Neural cell (in vitro differentiated cells): ENCODE results near the gene GUCA2B. TPM values are rescaled to one million over a fixed set of nuclear protein-coding genes. Genes with fewer than 3 reads are reported as not detected.

Experiments used
- H2AFZ ChIP-seq: fragments of 200-600, 300-800 bp; sonication (generic), shearing (Covaris generic); 2 replicates; pipeline ENCODE4 v1.6.0; 2014; ENCODE audit warnings: low read depth, mild to moderate bottlenecking, antibody characterized with exemption, low read length, moderate library complexity
- H3F3A ChIP-seq: fragments of 200-600 bp; shearing (Covaris generic); 2 replicates; pipeline ENCODE4 v1.6.1; 2016; ENCODE audit warnings: mild to moderate bottlenecking, moderate library complexity, mixed read lengths, antibody characterized with exemption, low read length; ENCODE audit not compliant: insufficient read depth, poor library complexity, severe bottlenecking
- H3K27ac ChIP-seq: fragments of 200-600, 300-800 bp; sonication (generic), shearing (Covaris generic); 2 replicates; pipeline ENCODE4 v1.5.1; 2014; ENCODE audit warnings: mild to moderate bottlenecking, low read length, moderate library complexity
- H3K27me3 ChIP-seq: fragments of 300-800, 200-600 bp; sonication (generic), shearing (Covaris generic); 2 replicates; pipeline ENCODE4 v1.6.0; 2014; ENCODE audit warnings: mild to moderate bottlenecking, low read depth, low read length, moderate library complexity; ENCODE audit not compliant: insufficient read depth
- H3K36me3 ChIP-seq: fragments of 300-800, 200-600 bp; sonication (generic), shearing (Covaris generic); 2 replicates; pipeline ENCODE4 v1.5.1; 2014; ENCODE audit warnings: mild to moderate bottlenecking, antibody characterized with exemption, low read length, moderate library complexity; ENCODE audit not compliant: insufficient read depth
- H3K4me2 ChIP-seq: fragments of 300-800, 200-600 bp; sonication (generic), shearing (Covaris generic); 2 replicates; pipeline ENCODE4 v1.6.0; 2014; ENCODE audit warnings: mild to moderate bottlenecking, low read length
- H3K4me3 ChIP-seq: fragments of 300-800, 200-600 bp; sonication (generic), shearing (Covaris generic); 2 replicates; pipeline ENCODE4 v1.5.1; 2014; ENCODE audit warnings: mild to moderate bottlenecking, low read length, moderate library complexity
- H3K79me2 ChIP-seq: fragments of 200-600 bp; shearing (Covaris generic); replicated peaks from 2 replicates; pipeline ENCODE4 v1.6.0; 2014; ENCODE audit warnings: mild to moderate bottlenecking, low read length, moderate library complexity; ENCODE audit not compliant: insufficient read depth
- H3K9ac ChIP-seq: fragments of 300-800, 200-600 bp; sonication (generic), shearing (Covaris generic); 2 replicates; pipeline ENCODE4 v1.6.1; 2016; ENCODE audit warnings: mild to moderate bottlenecking, low read length, mixed read lengths
- H3K9me2 ChIP-seq: fragments of 200-600 bp; shearing (Covaris generic); 2 replicates; pipeline ENCODE4 v1.6.1; 2016; ENCODE audit warnings: mild to moderate bottlenecking, low read length, mixed read lengths; ENCODE audit not compliant: insufficient read depth
- H3K9me3 ChIP-seq: fragments of 200-600, 300-800 bp; sonication (generic), shearing (Covaris generic); 2 replicates; pipeline ENCODE4 v1.6.1; 2016; ENCODE audit warnings: mild to moderate bottlenecking, mixed run types, low read length, moderate library complexity, mixed read lengths
- H4K20me1 ChIP-seq: fragments of 200-600 bp; shearing (Covaris generic); 2 replicates; pipeline ENCODE4 v1.6.1; 2016; ENCODE audit warnings: mild to moderate bottlenecking, mixed run types; ENCODE audit not compliant: insufficient read depth
- EZH2 ChIP-seq: fragments of 200-600, 300-800 bp; shearing (Covaris generic), sonication (generic); IDR thresholded peaks from 2 replicates; pipeline ENCODE4 v1.6.1; 2014; ENCODE audit warnings: antibody characterized with exemption, low read length, borderline replicate concordance, mild to moderate bottlenecking; ENCODE audit not compliant: insufficient read depth, poor library complexity, severe bottlenecking
- MXI1 ChIP-seq: fragments of 450-650 bp; conservative IDR thresholded peaks from 2 replicates; pipeline ENCODE4 v1.6.1; 2014; ENCODE audit warnings: antibody characterized with exemption, mild to moderate bottlenecking; ENCODE audit not compliant: poor library complexity, severe bottlenecking
- POLR2AphosphoS5 ChIP-seq: IDR thresholded peaks from 2 replicates; pipeline ENCODE4 v1.6.1; 2012
- RAD21 ChIP-seq: fragments of 450-650 bp; conservative IDR thresholded peaks from 2 replicates; pipeline ENCODE4 v1.6.1; 2014; ENCODE audit warnings: antibody characterized with exemption, mild to moderate bottlenecking, moderate library complexity
- SMC3 ChIP-seq: fragments of 450-650 bp; conservative IDR thresholded peaks from 2 replicates; pipeline ENCODE4 v1.6.1; 2014; ENCODE audit warnings: antibody characterized with exemption, mild to moderate bottlenecking, moderate library complexity; ENCODE audit not compliant: poor library complexity
- TAF1 ChIP-seq: IDR thresholded peaks from 2 replicates; pipeline ENCODE4 v1.6.1; 2012; ENCODE audit warnings: low read depth
- polyA plus RNA-seq: library from polyadenylated mRNA; depleted of rRNA; stranded (reverse); fragments of >200 nt; gene quantifications from 2 replicates; pipeline ENCODE4 v1.2.3, GENCODE V29; 2014
- TF ChIP-seq, protein P1 (sequence below): fragments of 450-650 bp; IDR thresholded peaks from 2 replicates; pipeline ENCODE4 v1.5.1; 2014; ENCODE audit warnings: antibody characterized with exemption, mild to moderate bottlenecking, moderate library complexity; ENCODE audit not compliant: poor library complexity, severe bottlenecking

Gene GUCA2B
- polyA plus RNA-seq, 1 donor from 2014 or later = not detected

DNA sequence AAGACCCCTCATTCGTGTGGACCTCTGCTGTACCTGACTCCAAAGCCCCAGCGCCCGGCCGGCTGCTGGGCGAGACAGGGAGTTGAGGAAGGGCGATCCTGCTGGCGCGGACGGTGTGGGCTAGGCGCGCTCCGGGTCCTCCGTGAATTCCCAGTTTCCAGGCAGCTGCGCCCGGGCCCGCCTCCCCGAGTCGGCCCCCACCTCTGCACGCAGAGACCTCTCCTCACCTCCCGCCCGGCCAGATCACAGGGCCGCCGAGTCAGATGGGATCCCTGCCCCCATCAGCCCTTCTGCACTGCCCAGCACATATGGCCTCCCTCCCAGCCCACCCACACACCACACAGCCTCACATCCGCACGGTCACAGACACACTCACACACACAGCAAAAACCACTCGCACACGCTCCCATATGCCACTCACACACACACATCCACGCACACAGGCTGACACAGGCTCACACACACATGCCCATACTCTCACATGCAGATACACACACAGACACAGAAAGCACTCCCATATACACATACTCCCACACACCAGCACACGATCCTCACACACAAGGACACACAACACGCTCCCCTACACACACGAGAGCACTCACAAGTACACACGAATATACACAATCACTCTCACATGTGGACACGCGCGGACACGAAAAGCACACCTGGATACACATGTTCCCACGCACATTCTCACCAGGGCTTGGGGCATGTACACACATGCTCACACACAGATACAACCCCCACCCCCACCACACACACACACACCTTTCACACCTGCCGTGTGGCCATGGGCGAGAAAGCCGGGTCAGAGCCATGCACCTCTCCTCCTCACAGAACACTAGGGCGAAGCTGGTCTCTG lies 7.2 kb upstream of the GUCA2B start:
- Histone ChIP-seq H2AFZ (no peak overlapping the region), H3K27me3 (no peaks in the 10 kb centered on the region), H3K36me3 (no peaks in the 10 kb centered on the region), H3K9ac (no peak overlapping the region), H3K4me2 (no peak overlapping the region), H3K9me3 (no peaks in the 10 kb centered on the region), H3K9me2 (no peaks in the 10 kb centered on the region), H3K79me2 (no peaks in the 10 kb centered on the region), H3F3A (no peaks in the 10 kb centered on the region), H3K4me3 (no peak overlapping the region), H3K27ac (no peak overlapping the region), H4K20me1 (no peaks in the 10 kb centered on the region)
- TF ChIP-seq MXI1 = no peak
- TF ChIP-seq EZH2 = no peak
- no peak for TF ChIP-seq POLR2AphosphoS5
- TF ChIP-seq RAD21 = no peak
- TF ChIP-seq, protein P1, sequence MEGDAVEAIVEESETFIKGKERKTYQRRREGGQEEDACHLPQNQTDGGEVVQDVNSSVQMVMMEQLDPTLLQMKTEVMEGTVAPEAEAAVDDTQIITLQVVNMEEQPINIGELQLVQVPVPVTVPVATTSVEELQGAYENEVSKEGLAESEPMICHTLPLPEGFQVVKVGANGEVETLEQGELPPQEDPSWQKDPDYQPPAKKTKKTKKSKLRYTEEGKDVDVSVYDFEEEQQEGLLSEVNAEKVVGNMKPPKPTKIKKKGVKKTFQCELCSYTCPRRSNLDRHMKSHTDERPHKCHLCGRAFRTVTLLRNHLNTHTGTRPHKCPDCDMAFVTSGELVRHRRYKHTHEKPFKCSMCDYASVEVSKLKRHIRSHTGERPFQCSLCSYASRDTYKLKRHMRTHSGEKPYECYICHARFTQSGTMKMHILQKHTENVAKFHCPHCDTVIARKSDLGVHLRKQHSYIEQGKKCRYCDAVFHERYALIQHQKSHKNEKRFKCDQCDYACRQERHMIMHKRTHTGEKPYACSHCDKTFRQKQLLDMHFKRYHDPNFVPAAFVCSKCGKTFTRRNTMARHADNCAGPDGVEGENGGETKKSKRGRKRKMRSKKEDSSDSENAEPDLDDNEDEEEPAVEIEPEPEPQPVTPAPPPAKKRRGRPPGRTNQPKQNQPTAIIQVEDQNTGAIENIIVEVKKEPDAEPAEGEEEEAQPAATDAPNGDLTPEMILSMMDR = no peak
- no peak for TF ChIP-seq SMC3
- no peak for TF ChIP-seq TAF1

GRCh38 chr1:42146626-42147320 lies 6.4 kb upstream of the GUCA2B start:
- H3K36me3 ChIP-seq = no peaks in the 10 kb centered on the region
- no peak overlapping the region for H3K4me2 ChIP-seq
- H2AFZ ChIP-seq = no peak overlapping the region
- no peak for TF ChIP-seq POLR2AphosphoS5
- peak; percentile 85 for TF ChIP-seq SMC3
- peak; percentile 83 for TF ChIP-seq RAD21
- no peak for TF ChIP-seq MXI1
- TF ChIP-seq, protein P1 = peak; percentile 76
- no peaks in the 10 kb centered on the region for H4K20me1 ChIP-seq
- no peaks in the 10 kb centered on the region for H3K27me3 ChIP-seq
- no peak overlapping the region for H3K9ac ChIP-seq
- no peaks in the 10 kb centered on the region for H3K9me3 ChIP-seq
- H3F3A ChIP-seq = no peaks in the 10 kb centered on the region
- no peak overlapping the region for H3K4me3 ChIP-seq
- H3K9me2 ChIP-seq = no peaks in the 10 kb centered on the region
- no peak overlapping the region for H3K27ac ChIP-seq
- no peaks in the 10 kb centered on the region for H3K79me2 ChIP-seq
